ENCODE measurements around the gene FGFR3.

Gene FGFR3

DNA sequence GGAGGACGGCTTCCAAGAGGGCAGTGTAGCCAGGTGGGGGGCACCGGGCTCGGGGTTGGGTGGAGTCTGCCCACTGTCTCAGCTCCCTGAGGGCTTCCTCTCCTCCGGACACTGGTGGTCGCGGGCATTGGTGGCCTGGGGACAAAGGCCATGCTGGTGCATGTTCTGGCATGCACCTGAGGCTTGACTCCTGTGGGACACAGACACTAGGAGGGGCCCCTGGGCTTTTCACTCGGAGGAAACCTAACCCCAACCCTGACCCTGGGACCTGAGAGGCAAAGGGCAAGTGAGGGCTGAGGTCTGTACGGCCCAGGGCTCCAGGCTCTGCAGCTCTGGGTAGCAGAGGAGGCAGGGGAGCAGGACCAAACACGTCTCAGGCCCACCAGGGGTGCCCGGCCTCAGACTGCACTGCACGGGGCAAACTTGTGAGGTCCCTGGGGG lies 22.3 kb upstream of the FGFR3 start:
- no peak for DNase-seq

DNA sequence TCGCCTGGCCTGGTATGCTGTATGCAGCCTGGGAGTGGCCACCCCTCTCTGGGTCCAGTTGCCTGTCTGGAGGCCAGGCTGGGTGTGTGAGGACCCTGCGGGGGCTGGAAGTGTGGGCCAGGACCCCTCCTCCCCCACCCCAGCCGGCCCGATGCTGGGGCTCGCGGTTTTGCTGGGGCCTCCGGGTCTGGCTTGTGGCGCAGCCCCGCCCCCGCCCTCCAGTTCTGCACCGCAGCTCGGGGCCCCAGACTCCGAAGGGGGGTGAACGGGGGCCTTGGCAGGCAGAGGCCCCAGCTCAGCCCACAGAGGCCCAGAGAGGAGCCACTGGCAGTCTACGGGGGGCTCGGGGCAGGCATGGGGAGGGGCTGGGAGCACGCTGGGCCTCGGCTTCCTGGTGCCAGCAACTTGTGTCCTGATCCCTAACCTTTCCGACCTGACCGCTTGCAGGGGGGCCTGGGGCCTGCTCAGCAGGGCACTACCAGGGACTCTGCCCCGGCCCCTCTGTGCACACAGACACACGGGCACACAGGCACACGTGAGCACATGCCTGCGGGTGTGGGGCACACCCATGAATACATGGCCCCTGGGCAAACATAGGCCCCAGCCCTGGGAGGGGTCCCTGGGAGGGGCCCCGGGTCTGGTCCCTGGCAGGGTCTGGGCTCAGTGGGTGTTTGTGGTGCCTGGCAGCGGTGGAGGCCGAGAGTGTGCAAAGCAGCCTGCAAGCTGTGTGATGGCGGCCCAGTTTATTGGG lies 21.4 kb upstream of the FGFR3 start:
- no peak for DNase-seq

DNA sequence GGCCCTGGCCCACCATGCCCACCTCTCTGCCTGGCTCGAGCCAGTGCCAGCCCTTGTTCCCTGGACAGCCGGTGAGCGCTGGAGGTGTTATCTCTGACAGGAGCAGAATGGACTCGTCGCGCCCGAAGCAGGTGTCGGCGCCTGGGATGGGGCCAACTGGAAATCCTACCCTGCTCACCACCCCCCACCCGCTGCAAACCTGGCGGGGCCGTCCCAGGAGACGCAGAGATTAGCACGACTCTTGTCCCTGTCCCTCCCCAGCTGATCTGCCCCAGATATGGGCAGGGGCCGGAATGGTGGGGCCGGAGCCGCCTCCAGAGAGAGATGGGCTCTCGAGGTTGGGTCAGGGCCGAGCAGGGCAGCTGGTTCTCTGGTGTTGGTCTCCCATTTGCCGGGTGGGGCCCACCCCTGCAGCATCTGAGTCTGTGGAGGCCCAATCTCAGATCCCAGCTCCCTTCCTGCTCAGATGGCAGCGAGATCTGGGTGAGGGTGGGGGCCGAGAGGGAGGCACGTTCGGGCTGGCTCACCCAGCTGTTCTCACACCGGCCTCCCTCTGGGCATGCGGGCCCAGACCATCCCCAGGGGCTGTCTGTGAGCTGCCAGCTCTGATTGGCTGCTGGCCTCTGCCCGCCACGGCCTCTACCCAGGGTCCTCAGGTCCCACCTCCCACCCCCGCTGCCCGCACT lies 20.1 kb upstream of the FGFR3 start:
- no peak for DNase-seq

DNA sequence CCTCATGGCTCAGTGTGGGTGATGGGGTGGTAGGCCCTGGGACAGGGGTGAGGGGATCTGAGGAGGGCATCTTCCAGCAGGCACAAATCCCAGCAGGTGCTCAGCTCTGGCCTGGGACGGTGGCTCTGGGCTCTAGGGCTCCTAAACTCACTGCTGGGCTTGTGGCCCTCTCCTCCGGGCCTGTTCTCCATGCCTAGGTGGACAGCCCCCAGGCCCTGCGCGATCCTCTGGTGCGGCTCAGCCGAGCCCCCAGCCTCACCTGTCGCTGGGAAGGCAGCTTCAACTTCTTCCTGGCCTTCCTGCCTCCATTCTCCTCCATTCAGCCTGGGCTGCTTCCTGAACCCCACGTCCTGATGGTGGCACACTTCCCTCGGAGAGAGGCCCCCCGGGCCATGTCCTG lies 19.3 kb upstream of the FGFR3 start:
- no peak for DNase-seq

DNA sequence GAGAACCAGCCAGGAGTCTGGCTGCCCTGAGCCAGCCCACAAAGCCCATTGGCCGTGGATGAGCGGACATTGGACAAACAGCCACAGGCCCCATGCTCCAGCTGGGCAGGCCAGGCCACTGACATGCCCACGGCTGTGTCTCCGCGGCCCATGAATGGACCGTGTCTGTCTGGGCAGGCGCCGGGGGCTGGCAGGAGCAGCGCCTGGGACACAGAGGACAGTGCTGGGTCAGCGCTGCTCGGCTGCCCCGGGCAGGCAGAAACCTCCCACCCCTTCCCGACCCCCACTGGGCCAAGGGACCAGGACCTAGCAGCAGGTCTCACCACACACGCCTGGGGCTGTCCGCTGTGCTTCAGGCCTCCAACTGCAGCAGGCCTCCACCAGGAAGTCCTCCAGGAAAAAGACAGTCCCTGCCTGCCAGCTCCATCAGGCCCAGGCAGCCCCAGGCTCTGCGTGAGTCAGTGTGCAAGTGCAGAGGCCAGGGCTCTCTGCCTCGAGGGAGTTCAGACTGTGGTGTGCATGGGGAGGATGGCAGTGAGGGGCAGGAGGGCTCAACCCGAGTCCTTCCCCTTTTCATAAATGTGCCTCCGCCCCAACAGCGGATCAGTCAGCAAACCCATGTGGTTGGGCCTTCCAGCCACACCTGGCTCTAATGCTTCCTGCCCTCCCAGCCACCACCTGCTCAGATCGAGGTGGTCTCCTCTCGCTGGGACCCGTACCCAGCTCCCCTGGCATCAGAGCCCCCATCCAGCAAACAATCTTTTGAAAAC lies 17.2 kb upstream of the FGFR3 start:
- no peak for DNase-seq

DNA sequence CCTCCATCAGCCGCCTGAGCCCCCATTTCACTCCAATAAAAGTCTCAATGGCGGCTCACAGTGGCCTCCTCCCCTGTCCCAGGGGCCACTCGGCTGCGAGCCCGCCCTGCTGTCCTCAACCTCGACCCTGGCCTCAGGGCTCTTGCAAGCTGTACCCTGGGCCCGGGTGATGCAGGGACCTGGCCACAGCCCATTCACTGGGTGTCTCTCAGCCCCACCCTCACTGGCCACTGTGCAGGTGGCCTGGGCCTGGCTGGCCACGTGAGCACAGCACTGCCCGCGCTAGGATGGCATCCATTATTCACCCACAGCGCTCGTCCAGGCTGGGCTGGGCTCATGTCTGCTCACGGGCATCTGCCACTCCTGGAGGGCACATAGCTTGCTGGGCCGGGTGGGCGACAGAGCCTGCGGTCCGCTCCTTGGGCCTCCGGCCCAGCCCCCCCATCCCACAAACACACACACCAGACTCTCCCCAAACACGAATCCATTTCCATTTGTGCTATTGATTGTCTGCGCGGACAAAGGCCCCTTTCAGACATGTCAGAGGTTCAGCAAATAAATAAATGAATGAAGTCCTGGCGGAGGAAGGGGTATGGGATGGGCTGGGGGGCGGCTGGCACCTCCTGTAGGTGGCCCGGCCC lies 16.5 kb upstream of the FGFR3 start:
- no peak for DNase-seq

DNA sequence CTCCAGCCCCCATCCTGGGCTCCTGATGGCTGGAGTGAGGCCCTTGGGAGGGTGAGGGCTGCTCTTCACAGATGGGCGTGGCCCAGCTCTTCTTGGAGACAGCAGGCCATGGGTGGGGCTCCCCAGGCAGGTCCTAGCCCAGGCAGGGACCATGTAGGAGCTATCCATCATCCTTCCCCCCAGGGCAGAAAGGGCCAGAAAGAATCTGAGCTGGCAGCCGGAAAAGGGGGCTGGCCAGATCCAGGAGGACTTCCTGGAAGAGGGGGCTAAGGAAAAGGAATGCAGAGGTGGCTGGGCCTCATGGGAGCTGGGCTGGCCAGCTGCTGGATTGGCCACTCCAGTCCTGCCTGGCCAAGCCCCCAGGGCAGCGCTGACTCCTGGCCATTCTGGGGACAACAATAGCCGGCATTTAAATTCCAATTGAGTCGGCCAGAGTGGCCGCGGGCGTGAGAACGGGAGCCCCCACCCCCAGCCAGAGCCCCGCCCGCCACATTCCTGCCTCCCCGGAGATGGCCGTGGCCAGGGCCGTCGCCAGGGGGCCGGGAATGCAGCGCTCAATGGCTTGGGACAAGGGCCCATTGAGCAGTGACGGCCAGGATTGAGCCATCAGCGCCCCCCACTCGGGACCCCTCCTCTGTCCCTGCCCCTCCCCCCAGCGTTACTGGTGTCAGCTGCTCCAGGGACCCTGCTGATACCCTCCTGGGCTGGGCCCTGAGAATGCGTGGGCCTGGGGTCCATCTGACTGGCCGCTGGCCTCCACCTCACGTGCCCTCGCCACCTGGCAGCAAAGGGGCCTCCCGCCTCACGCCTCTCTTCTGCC lies 15.1 kb upstream of the FGFR3 start:
- DNase-seq = no peak

DNA sequence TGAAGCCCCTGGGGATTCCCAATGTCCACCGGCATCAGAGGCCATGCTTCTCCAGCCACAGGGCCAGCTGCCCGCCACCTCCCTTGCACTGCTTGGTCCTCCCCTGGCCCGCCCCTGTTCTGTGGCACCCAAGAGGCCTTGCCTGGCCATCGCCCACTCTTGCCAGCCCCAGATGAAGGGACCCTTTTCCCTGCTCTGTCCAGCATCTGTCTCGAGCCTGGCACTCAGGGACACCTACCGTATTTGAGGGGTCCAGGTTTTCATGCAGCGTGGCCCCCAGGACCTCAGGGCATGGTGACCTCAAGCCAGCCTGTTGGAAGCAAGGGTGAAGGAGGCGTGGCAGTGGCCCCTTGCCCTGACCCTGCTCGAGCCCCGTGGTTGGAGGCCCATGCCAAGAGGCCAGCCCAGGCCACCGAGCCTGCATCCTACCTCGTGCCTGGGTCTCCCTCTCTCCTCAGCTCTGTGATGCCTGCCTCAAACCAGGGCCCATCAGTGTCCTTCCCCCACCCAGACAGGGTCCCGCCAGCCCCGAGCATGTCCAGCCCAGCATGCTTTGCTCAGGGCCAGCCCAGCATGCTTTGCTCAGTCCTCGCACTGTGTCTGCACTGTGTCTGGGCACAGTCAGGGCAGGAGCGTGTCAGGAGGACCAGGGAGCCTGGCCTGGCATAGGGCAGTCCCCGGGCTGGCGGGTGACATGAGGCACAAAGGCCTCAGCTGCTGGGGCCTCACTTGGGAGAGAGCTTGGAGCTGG lies 14.3 kb upstream of the FGFR3 start:
- no peak for DNase-seq

DNA sequence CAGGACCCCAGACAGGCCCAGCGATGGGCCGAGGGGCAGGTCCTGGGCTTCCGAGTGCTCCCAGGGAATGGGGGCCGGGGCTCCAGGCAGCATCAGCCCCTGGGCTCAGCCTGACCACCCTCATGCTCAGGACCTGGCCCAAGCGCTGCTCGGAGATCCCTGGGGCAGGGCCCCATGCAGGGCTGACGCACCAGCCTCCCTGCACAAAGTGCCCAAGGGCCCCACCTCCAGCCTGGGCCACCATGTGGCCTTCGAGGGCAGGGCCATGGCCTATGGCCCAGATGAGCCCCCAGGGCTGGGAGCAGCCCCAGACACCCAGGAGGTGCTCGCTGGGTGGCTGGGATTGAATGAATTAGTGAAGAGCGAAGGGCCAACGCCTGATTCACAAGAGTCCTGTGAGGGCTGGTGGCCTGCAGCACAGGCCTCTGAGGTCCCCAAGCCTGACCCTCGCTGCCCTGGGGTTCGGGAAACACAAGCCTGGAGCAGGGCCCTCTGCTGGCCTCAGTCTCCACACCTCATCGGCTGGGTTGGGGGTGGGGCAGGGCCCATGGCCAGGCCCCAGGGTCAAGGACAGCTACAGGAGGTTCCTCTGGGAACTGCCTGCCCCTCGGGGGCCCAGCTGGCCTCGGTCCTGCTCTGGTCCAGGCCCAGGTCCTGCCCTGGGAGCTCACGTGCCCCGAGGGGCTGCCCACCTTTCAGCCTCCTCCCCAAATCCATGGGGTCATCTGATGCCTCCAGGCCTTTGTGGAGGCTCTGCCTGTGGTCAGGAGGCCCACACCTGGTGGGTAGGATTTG lies 13.3 kb upstream of the FGFR3 start:
- DNase-seq = no peak

DNA sequence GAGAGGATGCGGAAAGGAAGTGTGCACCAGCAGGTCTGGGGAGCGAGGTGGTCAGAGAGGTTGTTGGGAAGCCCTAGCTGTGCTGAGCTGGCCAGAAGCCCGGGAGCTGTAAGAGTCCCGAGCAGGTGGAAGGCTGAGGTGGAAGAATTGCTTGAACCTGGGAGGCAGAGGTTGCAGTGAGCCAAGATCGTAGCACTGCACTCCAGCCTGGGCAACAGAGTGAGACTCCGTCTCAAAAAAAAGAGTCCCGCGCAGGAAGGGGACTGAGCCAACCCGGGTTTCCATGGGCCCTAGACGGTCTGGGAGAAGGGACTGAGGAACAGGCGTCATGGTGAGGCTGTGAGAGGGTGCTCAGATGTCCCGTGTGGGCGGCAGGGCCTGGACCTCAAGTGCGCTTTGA lies 12.7 kb upstream of the FGFR3 start:
- DNase-seq = no peak

DNA sequence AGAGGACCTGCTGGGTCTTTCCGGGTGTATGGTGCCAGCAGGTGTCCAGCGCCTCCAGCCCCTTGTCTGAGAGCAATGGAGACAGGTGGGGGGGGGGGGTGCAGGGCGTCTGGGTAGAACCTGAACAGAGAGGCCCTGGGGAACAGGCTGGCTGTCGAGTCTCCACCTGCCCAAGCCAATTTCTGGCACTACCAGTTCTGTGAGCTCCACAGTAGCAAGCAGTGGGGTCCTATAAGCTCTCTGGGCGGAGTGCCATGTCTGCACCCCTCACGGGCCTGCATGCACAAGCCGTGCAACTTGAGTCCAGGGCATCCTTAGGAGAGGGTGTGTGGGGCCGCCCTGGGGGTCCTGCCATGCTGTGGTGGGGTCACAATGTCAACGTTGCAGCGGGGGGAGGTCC lies 10.1 kb upstream of the FGFR3 start:
- no peak for DNase-seq

DNA sequence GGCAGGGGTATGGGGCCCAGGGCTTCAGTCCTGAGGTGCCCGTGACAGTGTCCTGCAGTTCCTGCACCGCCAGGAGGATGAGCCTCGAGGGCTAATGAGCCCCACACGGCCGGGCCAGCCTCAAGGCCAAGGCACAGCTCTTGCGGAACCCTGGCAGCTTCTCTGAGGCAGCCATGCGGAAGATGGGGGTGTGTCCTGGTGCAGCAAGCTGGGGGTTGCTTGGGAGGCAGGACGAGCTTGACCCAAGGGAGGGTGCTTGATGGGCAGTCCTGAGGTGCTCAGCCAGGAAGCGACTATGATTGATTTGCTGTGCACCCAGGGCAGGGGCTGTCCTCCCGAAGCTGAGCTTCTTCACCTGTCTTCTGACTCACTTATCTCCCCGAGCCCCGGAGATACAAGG lies 9.1 kb upstream of the FGFR3 start:
- no peak for DNase-seq

DNA sequence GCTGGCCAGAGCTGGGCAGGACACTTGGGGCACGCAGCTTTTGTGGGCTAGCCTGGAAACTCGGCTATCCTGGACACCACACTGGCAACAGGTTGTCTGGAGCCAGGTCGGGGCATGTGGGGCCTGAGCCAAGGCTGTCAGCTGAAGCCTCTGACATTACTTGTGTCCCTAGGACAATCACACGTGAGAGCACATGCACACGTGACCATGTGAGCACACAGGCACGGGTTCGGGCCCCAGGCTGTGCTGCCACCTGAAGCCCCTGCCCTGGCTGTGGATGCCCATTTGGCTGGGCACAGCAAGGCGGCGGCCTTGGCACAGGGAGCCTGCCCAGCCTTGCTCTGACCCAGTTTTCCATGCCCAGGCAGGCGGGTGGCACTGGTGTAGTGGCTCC lies 8.7 kb upstream of the FGFR3 start:
- no peak for DNase-seq

DNA sequence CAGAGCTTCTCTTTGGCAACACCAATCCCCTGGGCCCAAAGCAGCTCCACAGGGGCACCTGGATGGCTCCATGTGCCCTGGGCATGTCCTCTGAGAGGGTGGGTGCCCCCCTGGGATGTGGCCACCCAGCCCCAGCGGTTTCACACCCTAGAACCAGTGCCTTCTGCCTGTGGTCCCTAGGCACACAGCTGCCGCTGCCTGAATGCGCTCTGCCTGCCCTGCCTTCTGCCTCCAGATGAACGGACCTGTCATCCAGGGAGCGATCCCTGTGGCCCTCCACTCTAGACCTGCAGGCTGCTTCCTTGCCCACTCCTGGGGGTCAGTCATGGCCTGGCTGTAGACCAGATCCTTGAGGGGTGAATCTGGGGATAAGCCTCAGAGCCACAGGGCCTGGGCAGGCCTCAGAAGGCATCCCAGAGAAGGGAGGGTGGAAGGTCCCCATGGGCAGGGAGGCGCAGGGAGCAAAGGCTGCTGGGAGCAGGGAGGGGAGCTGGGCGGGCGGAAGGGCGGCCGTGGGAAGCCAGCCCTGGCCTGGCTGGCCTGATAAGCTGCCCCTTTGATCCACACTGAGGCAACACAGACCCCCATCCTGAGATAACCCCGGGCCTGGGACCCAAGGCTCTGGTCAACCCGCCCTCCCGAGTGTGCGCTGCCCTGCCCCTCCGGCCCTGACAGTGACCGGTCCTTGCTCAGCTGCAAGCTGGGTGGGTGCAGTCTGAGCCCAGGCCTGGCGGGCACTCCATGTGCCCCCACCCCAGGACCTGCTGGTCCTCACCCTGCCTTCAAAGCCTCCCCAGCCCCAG lies 8.1 kb upstream of the FGFR3 start:
- no peak for DNase-seq

DNA sequence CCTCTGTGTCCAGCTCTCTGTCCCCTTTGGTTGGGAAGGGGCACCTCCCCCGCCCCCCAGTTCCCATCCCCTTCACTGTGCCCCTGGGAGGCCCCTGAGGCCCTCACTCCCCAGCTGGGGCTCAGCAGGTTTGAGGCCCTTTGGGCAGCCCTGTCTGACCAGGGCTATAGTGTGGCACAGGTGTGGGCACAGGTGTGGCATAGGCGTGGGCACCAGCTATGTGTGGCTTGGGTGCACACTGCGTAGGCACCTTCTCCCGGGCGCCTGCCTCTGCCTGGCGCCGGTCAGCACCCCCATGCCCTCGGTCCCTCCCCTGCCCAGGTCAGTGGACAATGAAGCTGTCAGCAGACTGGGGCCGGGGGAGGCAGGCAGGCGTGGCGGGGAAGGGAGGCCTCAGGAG lies 7.5 kb upstream of the FGFR3 start:
- DNase-seq = no peak

DNA sequence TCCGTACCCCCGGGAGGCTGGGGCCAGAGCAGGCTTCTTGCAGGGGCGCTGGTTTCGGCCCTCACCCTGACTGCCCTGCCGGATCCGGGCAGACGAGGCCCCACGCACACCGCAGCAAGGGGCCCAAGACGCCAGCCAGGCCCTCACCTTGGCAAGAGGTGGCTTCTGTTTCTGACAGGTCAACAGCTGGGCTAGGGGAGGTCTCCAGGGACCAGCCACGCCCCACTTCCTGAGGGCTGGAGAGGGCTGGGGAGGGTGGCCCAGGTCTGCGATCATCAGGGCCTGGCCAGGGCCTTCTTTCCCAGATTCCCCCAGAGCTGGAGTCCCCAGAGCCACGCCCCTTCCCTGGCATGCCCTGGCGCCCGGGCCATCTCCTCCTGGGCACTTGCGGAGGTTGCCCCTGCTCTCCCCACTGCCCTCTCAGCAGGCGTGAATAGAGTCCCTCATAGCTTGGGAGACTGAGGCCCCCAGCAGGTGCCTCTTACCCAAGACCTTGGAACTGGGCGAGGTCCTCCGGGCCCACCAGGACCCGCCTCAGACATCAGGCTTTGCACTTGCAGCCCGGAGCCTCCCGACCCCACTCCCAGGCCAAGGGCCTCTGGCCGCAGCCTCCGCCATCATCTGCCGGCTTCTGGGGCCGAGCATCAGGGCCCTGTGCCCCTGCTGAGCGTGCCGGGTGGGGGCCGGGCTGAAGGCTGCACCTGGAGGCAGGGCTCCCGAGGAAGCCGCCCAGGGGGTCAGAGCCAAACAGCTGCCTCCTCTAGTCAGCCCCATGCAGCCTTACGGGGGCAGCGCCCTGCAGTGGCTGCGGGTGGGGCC lies 6.3 kb upstream of the FGFR3 start:
- DNase-seq = no peak

DNA sequence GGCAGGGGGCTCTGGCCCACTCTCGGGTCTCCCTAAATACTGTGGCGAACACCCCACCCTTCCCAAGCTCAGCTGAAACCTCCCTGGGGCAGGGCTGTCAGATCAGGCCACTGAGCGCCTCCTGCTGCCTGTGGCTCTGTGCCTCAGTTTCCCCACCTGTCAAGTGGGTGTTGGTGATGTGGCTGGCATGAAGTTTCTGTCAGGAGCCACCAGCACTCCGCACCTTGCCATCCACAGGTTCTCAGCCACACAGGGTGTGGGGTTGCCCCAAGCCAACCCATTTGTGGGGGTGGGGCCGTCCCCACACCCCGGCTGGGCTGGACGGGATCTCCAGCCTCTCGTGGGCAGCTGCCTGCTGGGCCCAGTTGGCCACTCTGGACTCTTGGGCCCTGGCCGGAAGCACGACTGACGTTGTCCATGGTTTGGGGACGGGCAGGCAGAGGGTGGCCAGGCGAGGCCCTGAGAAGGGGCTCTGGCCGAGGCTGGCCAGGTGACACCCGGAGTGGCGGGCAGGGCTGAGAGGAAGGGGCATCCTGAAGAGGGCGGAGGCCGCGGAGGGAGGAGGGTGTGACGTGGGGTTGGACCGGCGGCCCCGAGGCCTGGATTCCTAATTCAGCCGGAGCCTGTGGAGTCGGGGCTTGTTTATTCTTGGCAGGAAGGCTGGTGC lies 5.5 kb upstream of the FGFR3 start:
- no peak for DNase-seq

DNA sequence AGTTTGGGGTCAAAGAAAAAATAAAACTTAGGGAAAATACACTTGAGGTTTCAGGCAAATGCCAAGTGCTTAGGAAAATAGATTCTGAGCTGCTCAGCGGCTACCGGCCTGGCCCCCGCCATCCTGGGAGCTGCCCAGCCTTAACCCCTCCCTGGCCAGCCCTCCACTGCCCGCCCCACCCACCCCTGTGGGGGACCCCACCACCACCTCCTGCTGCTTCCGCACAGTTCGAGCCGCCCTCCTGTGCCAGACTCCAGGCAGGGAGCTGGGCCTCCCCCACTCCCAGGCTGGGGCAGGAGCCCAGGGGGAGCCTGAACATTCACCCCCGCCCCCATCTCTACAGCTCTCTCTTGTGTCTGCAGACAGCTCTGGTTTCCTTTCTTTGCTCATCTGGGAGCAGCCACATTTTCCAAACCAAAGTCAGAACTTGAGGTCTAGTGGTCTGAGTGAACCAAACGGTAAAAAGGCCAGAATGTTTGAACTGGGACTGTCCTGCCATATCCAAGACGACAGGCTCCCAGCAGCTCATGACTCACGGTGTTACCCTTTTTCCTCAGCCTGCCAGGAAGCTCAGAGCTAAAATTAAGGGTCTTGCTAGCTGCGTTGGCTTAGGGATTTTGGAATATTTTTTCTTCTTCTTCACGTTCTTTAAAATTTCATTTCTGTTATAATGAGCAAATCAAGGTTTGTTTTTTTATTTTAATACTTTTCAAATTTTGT lies 4.7 kb upstream of the FGFR3 start:
- DNase-seq = no peak

All from activated CD4-positive, alpha-beta T cell treated with anti-CD3 and anti-CD28 coated beads, Interleukin-2, Interleukin-6, amounts not matched to agents 100 ng/mL and 50 ng/mL, durations not matched to agents 16 hours and 8 hours (primary cell).